GM12878 (cell line): ENCODE results near the gene TMEM52. TPM values are rescaled to one million over a fixed set of nuclear protein-coding genes. Genes with fewer than 3 reads are reported as not detected.

ENCODE experiments used
- BRCA1 ChIP-seq: IDR thresholded peaks from 2 replicates; pipeline ENCODE4 v1.6.1; 2011; ENCODE audit warnings: low read depth, low read length, improper control_type of control experiment
- CBFB ChIP-seq: IDR thresholded peaks from 2 replicates; pipeline ENCODE4 v1.6.1; 2016; ENCODE audit warnings: antibody characterized with exemption, low read depth
- CHD1 ChIP-seq: IDR thresholded peaks from 2 replicates; pipeline ENCODE4 v1.6.1; 2012; ENCODE audit warnings: low read depth, low read length, improper control_type of control experiment
- EED ChIP-seq: sonication (generic); IDR thresholded peaks from 2 replicates; pipeline ENCODE4 v1.6.1; 2016; ENCODE audit warnings: antibody characterized with exemption, low read depth
- ETV6 ChIP-seq, 2 experiments: fragments of 450-650 bp in 1 of 2; IDR thresholded peaks in 1 of 2; conservative IDR thresholded peaks in 1 of 2; 2 replicates each; pipeline ENCODE4 v1.6.1; 2014; ENCODE audit warnings: antibody characterized with exemption in 1 of 2, borderline replicate concordance in 1 of 2, low read depth in 1 of 2, mild to moderate bottlenecking in 1 of 2, moderate library complexity in 1 of 2
- HCFC1 ChIP-seq: fragments of 150-350 bp; IDR thresholded peaks from 2 replicates; pipeline ENCODE4 v1.6.1; 2014; ENCODE audit warnings: low read length
- HDAC2 ChIP-seq: fragments of 200-600 bp; sonication (generic); IDR thresholded peaks from 2 replicates; pipeline ENCODE4 v1.6.1; 2017
- HDAC6 ChIP-seq: fragments of 200-600 bp; sonication (generic); IDR thresholded peaks from one replicate; pipeline ENCODE4 v1.8.0; 2017; ENCODE audit warnings: antibody characterized with exemption; ENCODE audit not compliant: unreplicated experiment
- NRF1 ChIP-seq: conservative IDR thresholded peaks from 2 replicates; pipeline ENCODE4 v1.6.1; 2011; ENCODE audit warnings: mild to moderate bottlenecking, low read depth, low read length, improper control_type of control experiment
- RCOR1 ChIP-seq: conservative IDR thresholded peaks from 2 replicates; pipeline ENCODE4 v1.6.1; 2012; ENCODE audit warnings: low read depth, low read length, improper control_type of control experiment
- SMARCA5 ChIP-seq: fragments of 450-650 bp; IDR thresholded peaks from 2 replicates; pipeline ENCODE4 v1.6.1; 2017; ENCODE audit warnings: mild to moderate bottlenecking
- SPI1 ChIP-seq: IDR thresholded peaks from 2 replicates; pipeline ENCODE4 v1.6.1; 2011; ENCODE audit warnings: low read depth, mild to moderate bottlenecking, low read length, moderate library complexity, borderline replicate concordance; ENCODE audit not compliant: insufficient read depth
- STAT3 ChIP-seq: IDR thresholded peaks from 2 replicates; pipeline ENCODE4 v1.6.1; 2011; ENCODE audit warnings: low read depth, low read length, improper control_type of control experiment
- SUPT20H ChIP-seq: IDR thresholded peaks from 2 replicates; pipeline ENCODE4 v1.6.1; 2011; ENCODE audit warnings: low read depth, mild to moderate bottlenecking, low read length, moderate library complexity, borderline replicate concordance; ENCODE audit not compliant: control insufficient read depth
- ZBTB33 ChIP-seq: fragments of 450-650 bp; IDR thresholded peaks from 2 replicates; pipeline ENCODE4 v1.6.1; 2017; ENCODE audit warnings: mild to moderate bottlenecking
- ZNF24 ChIP-seq: fragments of 450-650 bp; IDR thresholded peaks from 2 replicates; pipeline ENCODE4 v1.6.1; 2017; ENCODE audit warnings: antibody characterized with exemption, mild to moderate bottlenecking
- ZNF274 ChIP-seq: IDR thresholded peaks from one replicate; pipeline ENCODE4 v1.8.0; 2011; ENCODE audit not compliant: insufficient read length, insufficient read depth
- polyA plus RNA-seq, 11 experiments: library from polyadenylated mRNA; depleted of rRNA in 4 of 11; unstranded in 6 of 11; stranded (reverse) in 5 of 11; fragments of >200 nt; fragmentation: Nextera tagmentation in 4 of 11; fragmentation: Illumina TruSeq in 1 of 11; extraction: Ambion mirVana in 4 of 11; extraction: Trizol in 1 of 11; gene quantifications; 1 replicate in 1 of 11; 2 replicates in 10 of 11; pipeline versions ENCODE4 v1.2.1 to v1.2.3, GENCODE V29; 2011 to 2016; ENCODE audit warnings: inconsistent platforms in 2 of 11, missing spikeins in 2 of 11, low read depth in 1 of 11
- total RNA-seq, 4 experiments: library from RNA; depleted of rRNA in 3 of 4; stranded (reverse); fragments of >200 nt in 3 of 4; fragmentation: Illumina TruSeq in 1 of 4; extraction: Trizol in 1 of 4; gene quantifications; 2 replicates each; pipeline versions ENCODE4 v1.2.1 to v1.2.3, GENCODE V29; 2013 to 2021
- TF ChIP-seq, protein P1 (sequence below): IDR thresholded peaks from 2 replicates; pipeline ENCODE4 v1.6.1; 2011; ENCODE audit warnings: borderline replicate concordance, low read depth, mild to moderate bottlenecking, moderate library complexity, low read length; ENCODE audit not compliant: insufficient read depth, poor library complexity, severe bottlenecking
- TF ChIP-seq, protein P2 (sequence below): IDR thresholded peaks from 2 replicates; pipeline ENCODE4 v1.6.1; 2012; ENCODE audit warnings: improper control_type of control experiment, low read depth, low read length; ENCODE audit not compliant: insufficient replicate concordance

Gene TMEM52
- total and polyA plus RNA-seq, 10 of the 15 experiments (the other 5 are each of a cell fraction or from before 2014, with no cell fraction given), result 0.17 to 0.33 (median 0.24) TPM; not detected in 7

- TF ChIP-seq, protein P1, sequence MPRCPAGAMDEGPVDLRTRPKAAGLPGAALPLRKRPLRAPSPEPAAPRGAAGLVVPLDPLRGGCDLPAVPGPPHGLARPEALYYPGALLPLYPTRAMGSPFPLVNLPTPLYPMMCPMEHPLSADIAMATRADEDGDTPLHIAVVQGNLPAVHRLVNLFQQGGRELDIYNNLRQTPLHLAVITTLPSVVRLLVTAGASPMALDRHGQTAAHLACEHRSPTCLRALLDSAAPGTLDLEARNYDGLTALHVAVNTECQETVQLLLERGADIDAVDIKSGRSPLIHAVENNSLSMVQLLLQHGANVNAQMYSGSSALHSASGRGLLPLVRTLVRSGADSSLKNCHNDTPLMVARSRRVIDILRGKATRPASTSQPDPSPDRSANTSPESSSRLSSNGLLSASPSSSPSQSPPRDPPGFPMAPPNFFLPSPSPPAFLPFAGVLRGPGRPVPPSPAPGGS, result no peak
- TF ChIP-seq, protein P2, sequence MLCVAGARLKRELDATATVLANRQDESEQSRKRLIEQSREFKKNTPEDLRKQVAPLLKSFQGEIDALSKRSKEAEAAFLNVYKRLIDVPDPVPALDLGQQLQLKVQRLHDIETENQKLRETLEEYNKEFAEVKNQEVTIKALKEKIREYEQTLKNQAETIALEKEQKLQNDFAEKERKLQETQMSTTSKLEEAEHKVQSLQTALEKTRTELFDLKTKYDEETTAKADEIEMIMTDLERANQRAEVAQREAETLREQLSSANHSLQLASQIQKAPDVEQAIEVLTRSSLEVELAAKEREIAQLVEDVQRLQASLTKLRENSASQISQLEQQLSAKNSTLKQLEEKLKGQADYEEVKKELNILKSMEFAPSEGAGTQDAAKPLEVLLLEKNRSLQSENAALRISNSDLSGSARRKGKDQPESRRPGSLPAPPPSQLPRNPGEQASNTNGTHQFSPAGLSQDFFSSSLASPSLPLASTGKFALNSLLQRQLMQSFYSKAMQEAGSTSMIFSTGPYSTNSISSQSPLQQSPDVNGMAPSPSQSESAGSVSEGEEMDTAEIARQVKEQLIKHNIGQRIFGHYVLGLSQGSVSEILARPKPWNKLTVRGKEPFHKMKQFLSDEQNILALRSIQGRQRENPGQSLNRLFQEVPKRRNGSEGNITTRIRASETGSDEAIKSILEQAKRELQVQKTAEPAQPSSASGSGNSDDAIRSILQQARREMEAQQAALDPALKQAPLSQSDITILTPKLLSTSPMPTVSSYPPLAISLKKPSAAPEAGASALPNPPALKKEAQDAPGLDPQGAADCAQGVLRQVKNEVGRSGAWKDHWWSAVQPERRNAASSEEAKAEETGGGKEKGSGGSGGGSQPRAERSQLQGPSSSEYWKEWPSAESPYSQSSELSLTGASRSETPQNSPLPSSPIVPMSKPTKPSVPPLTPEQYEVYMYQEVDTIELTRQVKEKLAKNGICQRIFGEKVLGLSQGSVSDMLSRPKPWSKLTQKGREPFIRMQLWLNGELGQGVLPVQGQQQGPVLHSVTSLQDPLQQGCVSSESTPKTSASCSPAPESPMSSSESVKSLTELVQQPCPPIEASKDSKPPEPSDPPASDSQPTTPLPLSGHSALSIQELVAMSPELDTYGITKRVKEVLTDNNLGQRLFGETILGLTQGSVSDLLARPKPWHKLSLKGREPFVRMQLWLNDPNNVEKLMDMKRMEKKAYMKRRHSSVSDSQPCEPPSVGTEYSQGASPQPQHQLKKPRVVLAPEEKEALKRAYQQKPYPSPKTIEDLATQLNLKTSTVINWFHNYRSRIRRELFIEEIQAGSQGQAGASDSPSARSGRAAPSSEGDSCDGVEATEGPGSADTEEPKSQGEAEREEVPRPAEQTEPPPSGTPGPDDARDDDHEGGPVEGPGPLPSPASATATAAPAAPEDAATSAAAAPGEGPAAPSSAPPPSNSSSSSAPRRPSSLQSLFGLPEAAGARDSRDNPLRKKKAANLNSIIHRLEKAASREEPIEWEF, result no peak
- TF ChIP-seq NRF1 (peak; percentile 30; the same call in 1 of the 2 replicates), HDAC6 (no peak), SPI1 (no peak), ZBTB33 (no peak), ZNF24 (no peak), SUPT20H (no peak), CHD1 (no peak), ETV6 (conservative IDR thresholded peaks at IDR 0.05 in 1 of 2, IDR thresholded peaks at IDR 0.05 in 1 of 2; ENCODE audit: borderline replicate concordance in 1 of 2, low read depth in 1 of 2) (no peak), HDAC2 (no peak), HCFC1 (peak; percentile 58), EED (no peak), ZNF274 (no peak), BRCA1 (no peak), CBFB (no peak), SMARCA5 (peak; percentile 77; the same call in 1 of the 2 replicates), RCOR1 (no peak), STAT3 (no peak)
Measured at GRCh38 chr1:1890506-1891348, 28.4 kb downstream of the TMEM52 start, which contains the start of gene GNB1 (continued).
